ENCODE results near the gene TBCK. TPM values are rescaled to one million over a fixed set of nuclear protein-coding genes. Genes with fewer than 3 reads are reported as not detected.

The TBCK gene
- total and polyA plus RNA-seq, 2 of the 8 experiments (the other 6 are each of a cell fraction or from before 2014, with no cell fraction given), result 10.2 to 18.7 TPM

DNA sequence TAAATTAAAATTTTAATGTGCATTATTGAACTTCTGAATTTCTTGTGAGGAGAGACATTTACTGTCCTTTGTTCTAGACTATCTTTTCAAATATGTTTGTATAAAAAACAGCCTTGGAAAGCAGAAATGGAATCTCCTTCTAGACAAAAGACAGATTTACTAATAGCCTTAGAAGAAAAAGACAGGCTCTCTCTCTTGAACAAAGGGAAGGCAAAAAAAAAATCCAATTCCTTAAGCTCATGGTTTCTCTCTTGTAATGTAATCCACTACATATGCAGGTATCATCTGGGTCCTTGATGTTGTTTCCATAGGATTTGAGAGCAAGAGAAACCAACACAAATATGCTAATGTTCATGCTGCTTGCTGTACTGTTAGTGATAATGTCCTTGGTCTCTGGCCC is 106.0 kb downstream of the TBCK start:
- no peak overlapping the region for H4K5ac ChIP-seq (ENCODE audit: insufficient read length, low read depth, low read length)
- FAIRE-seq (no peak), DNase-seq (ENCODE audit: low read depth in 1 of 2, low spot score in 2 of 2) (no peak)
- no peak overlapping the region for H2BK120ac ChIP-seq (replicated peaks; ENCODE audit: low read depth, low read length)
- no peak overlapping the region for H4K91ac ChIP-seq (replicated peaks; ENCODE audit: insufficient read length, low read length)
- ChIA-PET POLR2A (ENCODE audit: partially characterized antibody) (no interaction called here), CTCF (ENCODE audit: partially characterized antibody) (no interaction called here)
- no peak overlapping the region for H3K27ac ChIP-seq (ENCODE audit: low read depth, low read length)
- no peak overlapping the region for H3K56ac ChIP-seq (replicated peaks; ENCODE audit: insufficient read length, low read depth, low read length)
- H3K4ac ChIP-seq (replicated peaks; ENCODE audit: insufficient read length, low read depth, low read length), result no peak overlapping the region
- peaks cover 0 to 6% (median 0%) of the 10 kb centered on the region in 4 experiments; a peak in 3 of 7 replicates for H3K4me1 ChIP-seq (replicated peaks in 1 of 4; ENCODE audit: control insufficient read depth in 3 of 4, insufficient read depth in 4 of 4, low read length in 3 of 4)
- no peaks in the 10 kb centered on the region for H3K36me3 ChIP-seq (ENCODE audit: control insufficient read depth in 2 of 4, insufficient read depth in 4 of 4, low read length in 3 of 4)
- H3K9me3 ChIP-seq (ENCODE audit: insufficient read depth in 2 of 2, low read depth in 1 of 2, low read length in 1 of 2), result peaks cover 0 to 6% of the 10 kb centered on the region in 2 experiments; a peak in 1 of 4 replicates
- H4K8ac ChIP-seq (ENCODE audit: extremely low read depth, insufficient read depth, low read length), result no peak overlapping the region
- no peak overlapping the region for H3K4me3 ChIP-seq (ENCODE audit: extremely low read depth in 1 of 4, insufficient read depth in 2 of 4, low read depth in 3 of 4, low read length in 4 of 4)
- H3K23me2 ChIP-seq (ENCODE audit: low read depth, low read length), result no peaks in the 10 kb centered on the region
- H3K79me1 ChIP-seq (ENCODE audit: low read depth, low read length), result no peaks in the 10 kb centered on the region
- no peak overlapping the region for H2BK5ac ChIP-seq (ENCODE audit: low read depth, low read length)
- H2BK15ac ChIP-seq (ENCODE audit: low read length), result no peak overlapping the region
- no peak overlapping the region for H3K23ac ChIP-seq (ENCODE audit: insufficient read length)
- no peak overlapping the region for H3K18ac ChIP-seq (ENCODE audit: extremely low read depth, low read length)
- H3K9ac ChIP-seq (replicated peaks in 1 of 4; ENCODE audit: extremely low read depth in 1 of 4, low read depth in 3 of 4, low read length in 3 of 4), result no peak overlapping the region
- H2BK20ac ChIP-seq (ENCODE audit: low read length), result no peak overlapping the region
- H2AFZ ChIP-seq (ENCODE audit: low read length), result no peak overlapping the region
- H3K14ac ChIP-seq (ENCODE audit: insufficient read length), result no peak overlapping the region
- TF ChIP-seq USF2 (IDR thresholded peaks at IDR 0.05; ENCODE audit: low read length) (no peak), CHD1 (IDR thresholded peaks at IDR 0.05; ENCODE audit: low read depth, low read length) (no peak), HDAC2 (IDR thresholded peaks at IDR 0.05; ENCODE audit: borderline replicate concordance in 1 of 2, low read depth in 2 of 2, low read length in 2 of 2) (no peak), ZNF274 (IDR thresholded peaks at IDR 0.05; ENCODE audit: borderline replicate concordance, extremely low read depth, low read length) (no peak), SIRT6 (IDR thresholded peaks at IDR 0.05; ENCODE audit: low read length) (no peak), KDM5A (IDR thresholded peaks at IDR 0.05; ENCODE audit: low read length) (no peak), JUN (IDR thresholded peaks at IDR 0.05; ENCODE audit: low read depth, low read length) (no peak), SIN3A (conservative IDR thresholded peaks at IDR 0.05 in 1 of 2, IDR thresholded peaks at IDR 0.05 in 1 of 2; ENCODE audit: low read depth in 1 of 2, low read length in 2 of 2) (no peak), GTF2F1 (IDR thresholded peaks at IDR 0.05; ENCODE audit: borderline replicate concordance, low read depth, low read length) (no peak), TCF12 (IDR thresholded peaks at IDR 0.05; ENCODE audit: low read depth, low read length) (no peak), SIX5 (IDR thresholded peaks at IDR 0.05; ENCODE audit: low read depth, low read length) (no peak), RNF2 (IDR thresholded peaks at IDR 0.05; ENCODE audit: borderline replicate concordance, low read depth, low read length, missing control alignments, poor library complexity, severe bottlenecking) (no peak)
- H3K27me3 ChIP-seq (replicated peaks in 1 of 4; ENCODE audit: control insufficient read depth in 3 of 4, extremely low read depth in 1 of 4, insufficient read depth in 3 of 4, low read length in 3 of 4), result no peaks in the 10 kb centered on the region
- H2BK12ac ChIP-seq (ENCODE audit: low read depth, low read length), result no peak overlapping the region
- peak overlapping the region in 1 of 2 experiments; percentile 12; a peak in 1 of 4 replicates for H3K4me2 ChIP-seq (ENCODE audit: insufficient read depth in 1 of 2, low read depth in 2 of 2, low read length in 2 of 2)
- H3K79me2 ChIP-seq (ENCODE audit: control insufficient read depth in 1 of 2, insufficient read depth in 2 of 2, low read length in 2 of 2), result no peaks in the 10 kb centered on the region
- no peaks in the 10 kb centered on the region for H4K20me1 ChIP-seq (replicated peaks in 1 of 2; ENCODE audit: control insufficient read depth in 1 of 2, insufficient read depth in 2 of 2, low read length in 2 of 2)
- H2AK5ac ChIP-seq (ENCODE audit: low read depth, low read length), result no peak overlapping the region
